Measurements from ENCODE around the gene GNB1L. TPM values are rescaled to one million over a fixed set of nuclear protein-coding genes. Genes with fewer than 3 reads are reported as not detected.

Gene GNB1L
- total and polyA plus RNA-seq, 2 donors (not counting 1 experiment from before 2014, with no cell fraction given) = 6.6 to 12.1 TPM

DNA sequence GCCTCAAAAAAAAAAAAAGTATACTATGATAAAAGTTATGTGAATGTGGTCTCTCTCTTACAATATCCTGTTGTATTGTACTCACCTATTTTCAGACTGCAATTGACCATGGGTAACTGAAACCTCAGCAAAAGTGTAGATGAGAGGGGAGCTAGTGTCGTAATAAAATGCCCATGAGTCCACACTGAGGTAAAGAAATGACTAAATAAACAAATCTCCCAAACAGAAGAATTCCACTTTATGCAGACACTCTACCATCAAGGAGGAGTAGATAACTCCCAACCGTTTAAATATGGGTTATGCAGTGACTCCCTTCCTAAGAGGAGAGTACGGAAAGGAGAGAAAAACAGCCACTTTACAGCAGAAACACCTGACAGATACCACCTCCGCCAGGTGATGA, 14.6 kb downstream of the GNB1L start:
- H3K4me1 ChIP-seq (ENCODE audit: control insufficient read depth in 2 of 2, insufficient read depth in 2 of 2, low read length in 2 of 2) = peaks cover 10 to 11% of the 10 kb centered on the region in 2 donors
- H4K20me1 ChIP-seq (ENCODE audit: control insufficient read depth, insufficient read depth, low read length, poor library complexity, severe bottlenecking) = peaks cover 10% of the 10 kb centered on the region
- Mint-ChIP-seq H3K4me3 (no peak overlapping the region), H3K27ac (no peak overlapping the region), H3K9me3 (ENCODE audit: insufficient read depth) (no peaks in the 10 kb centered on the region), H3K4me1 (peaks cover 16% of the 10 kb centered on the region), H3K27me3 (no peaks in the 10 kb centered on the region)
- no peak overlapping the region for H3K9ac ChIP-seq (ENCODE audit: low read length)
- WGBS (ENCODE audit: insufficient coverage) = 92% methylated on average over 2 of the region's 4 CpGs
- no peak overlapping the region for H3K4me3 ChIP-seq (ENCODE audit: control extremely low read depth in 1 of 5, extremely low read depth in 1 of 5, insufficient read depth in 1 of 5, low read depth in 2 of 5, low read length in 4 of 5)
- intact Hi-C loops (cut with micrococcal nuclease) = no loop called here
- H3K9me3 ChIP-seq (ENCODE audit: control extremely low read depth in 1 of 3, control insufficient read depth in 2 of 3, insufficient read depth in 1 of 3, low read length in 2 of 3) = no peaks in the 10 kb centered on the region
- no peak overlapping the region for H3K27ac ChIP-seq (ENCODE audit: low read length in 2 of 2)
- no peak for ATAC-seq (ENCODE audit: low read depth)
- POLR2A ChIA-PET = no interaction called here
- no peak for DNase-seq
- H3K79me2 ChIP-seq (ENCODE audit: control insufficient read depth, insufficient read depth, low read length) = peaks cover 20% of the 10 kb centered on the region
- TF ChIP-seq, protein P1, sequence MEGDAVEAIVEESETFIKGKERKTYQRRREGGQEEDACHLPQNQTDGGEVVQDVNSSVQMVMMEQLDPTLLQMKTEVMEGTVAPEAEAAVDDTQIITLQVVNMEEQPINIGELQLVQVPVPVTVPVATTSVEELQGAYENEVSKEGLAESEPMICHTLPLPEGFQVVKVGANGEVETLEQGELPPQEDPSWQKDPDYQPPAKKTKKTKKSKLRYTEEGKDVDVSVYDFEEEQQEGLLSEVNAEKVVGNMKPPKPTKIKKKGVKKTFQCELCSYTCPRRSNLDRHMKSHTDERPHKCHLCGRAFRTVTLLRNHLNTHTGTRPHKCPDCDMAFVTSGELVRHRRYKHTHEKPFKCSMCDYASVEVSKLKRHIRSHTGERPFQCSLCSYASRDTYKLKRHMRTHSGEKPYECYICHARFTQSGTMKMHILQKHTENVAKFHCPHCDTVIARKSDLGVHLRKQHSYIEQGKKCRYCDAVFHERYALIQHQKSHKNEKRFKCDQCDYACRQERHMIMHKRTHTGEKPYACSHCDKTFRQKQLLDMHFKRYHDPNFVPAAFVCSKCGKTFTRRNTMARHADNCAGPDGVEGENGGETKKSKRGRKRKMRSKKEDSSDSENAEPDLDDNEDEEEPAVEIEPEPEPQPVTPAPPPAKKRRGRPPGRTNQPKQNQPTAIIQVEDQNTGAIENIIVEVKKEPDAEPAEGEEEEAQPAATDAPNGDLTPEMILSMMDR (IDR thresholded peaks at IDR 0.05) = no peak
- H3K36me3 ChIP-seq (replicated peaks in 1 of 2; ENCODE audit: control extremely low read depth in 1 of 2, control insufficient read depth in 1 of 2, extremely low read depth in 1 of 2, insufficient read depth in 2 of 2, low read length in 1 of 2) = no peaks in the 10 kb centered on the region
- H3K4me2 ChIP-seq (replicated peaks; ENCODE audit: low read depth, low read length, poor library complexity, severe bottlenecking) = no peak overlapping the region
- H3K27me3 ChIP-seq (replicated peaks in 1 of 4; ENCODE audit: control extremely low read depth in 1 of 4, control insufficient read depth in 3 of 4, insufficient read depth in 4 of 4, low read length in 3 of 4) = no peaks in the 10 kb centered on the region
- H2AFZ ChIP-seq (ENCODE audit: insufficient read depth, low read depth, low read length, poor library complexity, severe bottlenecking) = no peak overlapping the region
- CTCF ChIA-PET = no interaction called here

DNA sequence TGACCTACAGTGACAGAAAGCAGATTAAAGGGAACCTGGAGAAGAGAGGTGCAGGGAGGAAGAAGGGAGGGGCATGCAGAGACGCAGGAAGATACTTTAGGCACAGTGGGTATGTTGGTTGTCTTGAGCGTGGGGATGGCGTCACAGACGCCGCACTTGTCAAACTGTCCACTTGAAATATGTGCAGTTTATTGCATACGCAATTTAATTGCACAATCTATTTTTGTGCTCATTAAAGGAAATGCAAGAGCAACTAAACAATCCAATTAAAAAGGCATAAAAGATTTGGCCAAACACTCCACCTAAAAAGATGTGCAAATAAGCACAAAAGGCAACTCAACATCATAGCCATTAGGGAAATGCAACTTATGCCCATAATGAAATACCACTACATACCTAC, 16.8 kb downstream of the GNB1L start:
- H3K36me3 ChIP-seq (replicated peaks in 1 of 2; ENCODE audit: control extremely low read depth in 1 of 2, control insufficient read depth in 1 of 2, extremely low read depth in 1 of 2, insufficient read depth in 2 of 2, low read length in 1 of 2) = no peaks in the 10 kb centered on the region
- Mint-ChIP-seq H3K27me3 (no peaks in the 10 kb centered on the region), H3K4me1 (peaks cover 5% of the 10 kb centered on the region), H3K4me3 (no peak overlapping the region), H3K9me3 (ENCODE audit: insufficient read depth) (no peaks in the 10 kb centered on the region), H3K27ac (no peak overlapping the region)
- POLR2A ChIA-PET = no interaction called here
- H4K20me1 ChIP-seq (ENCODE audit: control insufficient read depth, insufficient read depth, low read length, poor library complexity, severe bottlenecking) = peaks cover under 1% of the 10 kb centered on the region
- H3K4me3 ChIP-seq (ENCODE audit: control extremely low read depth in 1 of 5, extremely low read depth in 1 of 5, insufficient read depth in 1 of 5, low read depth in 2 of 5, low read length in 4 of 5) = no peak overlapping the region
- no peaks in the 10 kb centered on the region for H3K9me3 ChIP-seq (ENCODE audit: control extremely low read depth in 1 of 3, control insufficient read depth in 2 of 3, insufficient read depth in 1 of 3, low read length in 2 of 3)
- TF ChIP-seq, protein P1 (IDR thresholded peaks at IDR 0.05) = no peak
- TF ChIP-seq EZH2 (IDR thresholded peaks at IDR 0.05; ENCODE audit: borderline replicate concordance, insufficient read depth, low read depth, low read length, poor library complexity, severe bottlenecking) = no peak
- DNase-seq (no peak), ATAC-seq (ENCODE audit: low read depth) (no peak)
- peaks cover 8% of the 10 kb centered on the region for H3K79me2 ChIP-seq (ENCODE audit: control insufficient read depth, insufficient read depth, low read length)
- H3K27ac ChIP-seq (ENCODE audit: low read length in 2 of 2) = no peak overlapping the region
- H3K27me3 ChIP-seq (replicated peaks in 1 of 4; ENCODE audit: control extremely low read depth in 1 of 4, control insufficient read depth in 3 of 4, insufficient read depth in 4 of 4, low read length in 3 of 4) = no peaks in the 10 kb centered on the region
- peaks cover 0 to under 1% of the 10 kb centered on the region in 2 donors for H3K4me1 ChIP-seq (ENCODE audit: control insufficient read depth in 2 of 2, insufficient read depth in 2 of 2, low read length in 2 of 2)
- CTCF ChIA-PET = no interaction called here
- H2AFZ ChIP-seq (ENCODE audit: insufficient read depth, low read depth, low read length, poor library complexity, severe bottlenecking) = no peak overlapping the region
- H3K9ac ChIP-seq (ENCODE audit: low read length) = no peak overlapping the region
- intact Hi-C loops (cut with micrococcal nuclease) = loop anchor here (10.0 kb wide), 1 partner anchor 57 kb away; no protein-coding TSS in a partner anchor
- 100% methylated on average over 2 of the region's 6 CpGs for WGBS (ENCODE audit: insufficient coverage)
- H3K4me2 ChIP-seq (replicated peaks; ENCODE audit: low read depth, low read length, poor library complexity, severe bottlenecking) = no peak overlapping the region

All from B cell (primary cell).